ENCODE results near the gene SMIM8. TPM values are rescaled to one million over a fixed set of nuclear protein-coding genes. Genes with fewer than 3 reads are reported as not detected.
"Not testable (repeated sequence)": the region's sequence is repeated elsewhere in the genome, so short reads cannot be mapped to it uniquely, and the experiment has no call there.

The SMIM8 gene
- total and polyA plus RNA-seq, 12 donors, result 4.3 to 17.7 (median 9.1) TPM

GRCh38 chr6:87315071-87315470 is 7.3 kb upstream of the SMIM8 start:
- no peaks in the 10 kb centered on the region for H3K4me1 ChIP-seq (replicated peaks in 1 of 2)
- no peaks in the 10 kb centered on the region for H3K9me3 ChIP-seq (replicated peaks in 1 of 3)
- 86 to 93% (median 89%) methylated on average over 3 of the region's 3 CpGs for WGBS, 4 donors
- no peak overlapping the region for H3K4me3 ChIP-seq
- intact Hi-C loops (cut with DNase I), result no loop called here
- no peaks in the 10 kb centered on the region for H3K27me3 ChIP-seq
- no peak for DNase-seq
- H3K36me3 ChIP-seq (replicated peaks in 1 of 2), result no peaks in the 10 kb centered on the region
- no peak overlapping the region for H3K27ac ChIP-seq
- TF ChIP-seq CTCF (IDR thresholded peaks at IDR 0.05) (no peak), POLR2A (IDR thresholded peaks at IDR 0.05) (no peak)

GRCh38 chr6:87319271-87319987 is 3.0 kb upstream of the SMIM8 start:
- no peak for DNase-seq
- intact Hi-C loops (cut with DNase I), result no loop called here
- Histone ChIP-seq H3K36me3 (replicated peaks in 1 of 2) (no peaks in the 10 kb centered on the region), H3K9me3 (replicated peaks in 1 of 3) (no peaks in the 10 kb centered on the region), H3K4me1 (replicated peaks in 1 of 2) (peaks cover 0 to 3% of the 10 kb centered on the region in 2 donors), H3K27me3 (no peaks in the 10 kb centered on the region), H3K27ac (no peak overlapping the region), H3K4me3 (no peak overlapping the region)
- WGBS, 4 donors, result 75 to 82% (median 76%) methylated on average over 3 of the region's 3 CpGs
- TF ChIP-seq CTCF (IDR thresholded peaks at IDR 0.05) (no peak), POLR2A (IDR thresholded peaks at IDR 0.05) (no peak)

- H3K9me3 ChIP-seq (replicated peaks in 1 of 3); H3K4me3 ChIP-seq; intact Hi-C loops (cut with DNase I); H3K36me3 ChIP-seq (replicated peaks in 1 of 2); DNase-seq; H3K4me1 ChIP-seq (replicated peaks in 1 of 2); H3K27me3 ChIP-seq; H3K27ac ChIP-seq: not testable (repeated sequence)
- WGBS, 4 donors, result 100% methylated on average over 1 of the region's 1 CpG
Measured at GRCh38 chr6:87323880-87324279, 1.5 kb downstream of the SMIM8 start.

- Histone ChIP-seq H3K27ac (no peak overlapping the region), H3K9me3 (replicated peaks in 1 of 3) (no peaks in the 10 kb centered on the region), H3K4me1 (replicated peaks in 1 of 2) (no peaks in the 10 kb centered on the region), H3K36me3 (replicated peaks in 1 of 2) (no peaks in the 10 kb centered on the region), H3K4me3 (no peak overlapping the region), H3K27me3 (no peaks in the 10 kb centered on the region)
- no peak for TF ChIP-seq CTCF (IDR thresholded peaks at IDR 0.05)
- intact Hi-C loops (cut with DNase I), result no loop called here
- DNase-seq, result no peak
Measured at GRCh38 chr6:87330961-87331360, 8.6 kb downstream of the SMIM8 start.

GRCh38 chr6:87333033-87333432 is 10.6 kb downstream of the SMIM8 start:
- no peaks in the 10 kb centered on the region for H3K4me1 ChIP-seq (replicated peaks in 1 of 2)
- DNase-seq, result no peak
- intact Hi-C loops (cut with DNase I), result no loop called here
- H3K36me3 ChIP-seq (replicated peaks in 1 of 2), result no peaks in the 10 kb centered on the region
- H3K27me3 ChIP-seq, result no peaks in the 10 kb centered on the region
- WGBS, 4 donors, result 75 to 84% (median 79%) methylated on average over 5 of the region's 5 CpGs
- no peak overlapping the region for H3K27ac ChIP-seq
- H3K9me3 ChIP-seq (replicated peaks in 1 of 3), result no peaks in the 10 kb centered on the region
- no peak for TF ChIP-seq CTCF (IDR thresholded peaks at IDR 0.05)
- TF ChIP-seq POLR2A (IDR thresholded peaks at IDR 0.05), result no peak
- H3K4me3 ChIP-seq, result no peak overlapping the region

All from adrenal gland (tissue), 12 donors.